ENCODE data around the gene DPP3.

The DPP3 gene

GRCh38 chr11:66465373-66466224 is 14.6 kb upstream of the DPP3 start:
- no peak for DNase-seq

DNA sequence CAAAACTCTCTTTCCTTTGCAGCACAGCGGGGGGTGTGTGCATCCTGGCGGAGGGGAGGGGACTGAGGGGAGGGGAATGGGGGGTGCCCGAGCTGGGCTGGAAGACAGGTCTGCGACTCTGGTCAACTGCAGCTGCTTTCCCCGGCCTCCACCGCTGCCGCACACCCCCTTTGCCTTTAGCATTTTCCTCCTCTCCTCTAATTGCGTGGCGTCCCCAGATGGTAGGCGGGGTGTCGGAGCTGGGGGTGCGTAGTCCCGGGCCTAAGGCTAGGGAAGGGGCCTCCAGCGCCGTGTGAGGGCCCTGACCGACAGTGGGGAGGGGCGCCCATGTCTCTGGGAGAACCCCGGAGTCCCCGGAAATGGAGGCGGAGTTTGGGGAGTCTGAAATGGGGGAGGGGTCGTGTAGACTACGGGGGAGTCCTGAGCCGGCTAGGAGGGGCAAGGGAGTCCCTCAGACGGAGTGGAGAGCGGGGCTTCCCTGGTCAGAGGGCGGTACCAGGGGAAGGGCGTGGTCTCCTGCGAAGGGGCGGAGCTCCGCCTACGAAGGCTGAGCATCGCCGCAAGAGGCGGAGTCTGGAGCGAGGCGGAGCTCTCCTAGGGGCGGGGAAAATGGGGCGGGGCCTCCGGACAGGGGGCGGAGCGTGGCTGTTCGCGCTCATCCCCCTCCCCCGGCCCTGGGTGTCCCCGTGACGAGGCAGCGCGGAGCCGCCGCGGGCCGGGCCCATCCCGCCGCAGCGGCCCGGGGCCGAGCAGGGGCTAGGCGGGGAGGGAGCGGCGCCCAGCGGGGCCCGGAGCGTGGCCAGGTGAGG is 13.8 kb upstream of the DPP3 start, which contains the start of gene PELI3:
PELI3 (plus strand) TSS at position 681 of the 809 bp plus-strand sequence. CDS start 1,224 bp downstream, outside the sequence.
- DNase-seq = peak; percentile 46

- DNase-seq = no peak
Measured at GRCh38 chr11:66467034-66467659, 13.1 kb upstream of the DPP3 start.

DNA sequence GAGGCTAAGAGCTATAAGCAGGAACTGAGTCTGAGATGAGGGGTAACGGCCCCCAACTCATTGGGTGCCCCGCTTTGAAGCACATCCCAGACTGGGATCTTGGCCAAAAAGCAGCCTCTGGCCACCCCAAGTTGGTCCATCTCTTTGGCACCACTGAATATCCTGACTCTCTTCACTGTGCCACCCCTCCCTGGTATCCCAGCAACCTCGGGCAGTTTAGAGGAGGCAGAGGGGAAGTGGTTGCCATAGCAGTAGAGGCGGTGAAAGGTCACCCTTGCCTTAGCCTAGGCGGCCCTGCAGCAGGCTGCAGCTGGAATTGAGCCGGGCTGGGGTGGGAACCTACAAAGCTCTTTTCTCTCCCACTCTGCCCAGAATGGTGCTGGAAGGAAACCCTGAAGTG is 12.5 kb upstream of the DPP3 start:
- DNase-seq = no peak

DNA sequence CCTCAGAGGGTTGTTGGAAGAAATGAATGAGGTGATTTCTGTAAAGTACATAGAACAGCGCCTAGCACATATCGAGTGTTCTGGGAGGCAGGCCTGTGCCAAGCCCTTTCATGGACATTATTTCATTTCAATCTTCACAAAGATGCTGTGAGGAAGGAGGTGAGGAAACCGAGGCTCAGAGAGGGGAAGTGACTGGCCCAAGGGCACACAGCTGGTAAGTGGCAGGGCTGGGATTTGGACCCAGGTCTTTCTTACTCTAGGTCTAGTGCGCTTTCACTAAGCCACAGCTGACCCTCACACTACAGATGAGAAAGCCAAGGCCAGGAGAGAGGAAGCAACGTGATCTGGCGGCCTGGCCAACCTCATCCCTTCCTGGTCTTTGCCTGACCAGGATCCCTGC is 11.5 kb upstream of the DPP3 start:
- DNase-seq = no peak

GRCh38 chr11:66469441-66469840 is 10.8 kb upstream of the DPP3 start:
- DNase-seq = no peak

DNA sequence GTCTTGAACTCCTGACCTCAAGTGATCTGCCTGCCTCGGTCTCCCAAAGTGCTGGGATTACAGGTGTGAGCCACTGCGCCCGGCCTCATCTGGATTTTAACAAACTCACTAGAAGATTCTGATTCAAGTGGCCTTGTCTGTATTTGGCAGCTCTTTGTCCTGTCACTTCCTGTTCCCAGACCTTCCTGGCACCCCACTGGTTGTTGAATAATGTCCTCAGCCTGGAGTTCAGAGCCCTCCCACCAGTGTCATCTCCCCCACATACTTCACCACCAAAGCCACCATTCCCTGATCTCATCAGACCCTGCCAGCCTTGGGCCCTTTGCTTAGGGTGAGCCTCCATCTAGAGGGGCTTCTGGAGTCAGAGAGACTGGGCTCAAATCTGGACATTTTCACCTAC is 10.2 kb upstream of the DPP3 start:
- DNase-seq = no peak

DNA sequence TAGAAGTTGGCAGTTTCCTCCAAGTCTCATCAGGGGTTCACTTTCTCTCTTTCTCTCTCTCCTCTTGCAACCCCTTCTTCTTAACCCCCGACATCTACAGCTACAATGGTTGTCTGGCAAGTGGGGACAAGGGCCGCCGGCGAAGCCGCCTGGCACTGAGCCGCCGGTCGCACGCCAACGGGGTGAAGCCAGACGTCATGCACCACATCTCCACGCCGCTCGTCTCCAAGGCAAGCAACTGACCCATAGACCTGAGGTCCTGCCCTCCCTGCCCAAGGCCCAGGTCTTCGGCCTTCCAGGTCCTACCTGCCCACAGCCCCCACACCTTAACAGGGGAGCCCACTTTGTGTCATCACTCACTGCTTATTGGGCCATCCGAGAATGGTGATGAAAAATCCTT is 9.1 kb upstream of the DPP3 start:
- DNase-seq = no peak

- no peak for DNase-seq
Measured at GRCh38 chr11:66472054-66472453, 8.2 kb upstream of the DPP3 start.

GRCh38 chr11:66473167-66473566 is 7.1 kb upstream of the DPP3 start:
- no peak for DNase-seq

- no peak for DNase-seq
Measured at GRCh38 chr11:66473608-66474515, 6.4 kb upstream of the DPP3 start.

DNA sequence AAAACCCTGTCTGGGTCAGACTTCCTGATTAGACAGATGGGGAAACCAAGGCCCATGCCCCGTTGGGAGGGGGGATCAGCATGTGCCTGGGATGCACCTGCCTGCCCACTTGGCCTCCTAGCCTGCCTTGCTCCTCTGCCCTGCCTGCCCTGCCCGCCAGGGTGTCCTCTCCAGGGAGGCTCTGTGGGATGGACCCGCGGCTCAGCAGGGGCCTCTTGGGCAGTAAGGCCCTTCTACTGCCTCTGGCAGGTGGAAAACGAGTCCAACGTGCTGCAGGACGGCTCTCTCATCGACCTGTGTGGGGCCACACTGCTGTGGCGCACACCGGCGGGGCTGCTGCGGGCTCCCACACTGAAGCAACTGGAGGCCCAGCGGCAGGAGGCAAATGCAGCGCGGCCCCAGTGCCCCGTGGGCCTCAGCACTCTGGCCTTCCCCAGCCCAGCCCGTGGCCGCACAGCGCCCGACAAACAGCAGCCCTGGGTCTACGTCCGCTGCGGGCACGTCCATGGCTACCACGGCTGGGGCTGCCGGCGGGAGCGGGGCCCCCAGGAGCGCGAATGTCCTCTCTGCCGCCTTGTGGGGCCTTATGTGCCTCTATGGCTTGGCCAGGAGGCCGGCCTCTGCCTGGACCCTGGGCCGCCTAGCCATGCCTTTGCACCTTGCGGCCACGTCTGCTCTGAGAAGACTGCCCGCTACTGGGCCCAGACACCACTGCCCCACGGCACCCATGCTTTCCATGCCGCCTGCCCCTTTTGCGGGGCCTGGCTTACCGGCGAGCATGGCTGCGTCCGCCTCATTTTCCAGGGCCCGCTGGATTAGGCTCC is 4.7 kb upstream of the DPP3 start:
- DNase-seq = no peak

GRCh38 chr11:66476173-66476840 is 3.9 kb upstream of the DPP3 start:
- DNase-seq = no peak

DNA sequence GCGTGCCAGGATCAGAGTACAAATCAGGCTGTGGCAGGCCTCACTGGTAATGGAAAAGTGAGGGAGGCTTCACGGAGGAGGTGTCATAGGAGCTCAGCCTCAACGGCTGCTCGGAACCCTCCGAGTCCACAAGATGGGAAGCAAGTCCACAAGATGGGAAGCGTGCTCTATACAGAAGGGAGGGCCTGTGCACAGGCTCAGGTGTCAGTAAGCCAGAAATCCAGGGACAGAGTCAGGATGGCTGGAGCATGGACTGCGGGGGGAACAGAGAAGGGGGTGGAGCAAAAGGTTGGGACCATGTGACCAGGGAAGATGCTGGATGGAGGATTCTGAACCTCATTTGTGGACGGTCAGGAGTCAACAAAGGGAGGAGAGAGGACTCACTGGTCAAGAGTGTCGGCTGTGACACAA is 3.4 kb upstream of the DPP3 start:
- DNase-seq = no peak

GRCh38 chr11:66477263-66478201 is 2.7 kb upstream of the DPP3 start:
- DNase-seq = no peak

DNA sequence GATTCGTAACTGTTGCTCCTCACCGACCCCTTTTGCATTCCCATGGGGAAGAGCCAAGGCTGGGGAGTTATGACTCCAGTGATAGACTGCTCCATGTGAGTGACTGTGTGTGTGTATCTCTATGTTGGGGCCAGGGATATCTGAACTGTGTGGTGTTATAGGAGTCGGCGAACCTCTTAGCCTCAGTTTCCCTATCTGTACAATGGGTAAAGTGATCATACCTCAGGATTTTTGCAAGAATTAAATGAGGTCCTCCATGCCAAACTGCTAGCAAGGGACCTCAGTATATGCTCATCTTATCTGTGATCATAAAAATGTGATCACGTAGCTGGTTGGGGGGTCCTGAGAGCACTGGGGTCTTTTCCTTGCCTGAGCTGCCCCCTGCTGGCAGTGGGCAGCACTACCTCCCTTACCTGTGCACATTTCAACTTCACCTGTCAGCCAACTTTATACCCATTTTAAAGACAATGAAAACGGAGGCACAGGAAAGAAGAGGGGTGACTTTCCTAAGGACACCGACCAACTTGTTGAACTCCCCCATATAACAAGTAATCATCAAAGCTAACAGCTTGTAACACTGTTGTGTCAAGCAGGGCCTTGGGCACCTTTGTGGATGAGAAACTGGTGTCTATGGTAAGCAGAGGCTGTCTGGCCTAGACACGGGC is 1.4 kb upstream of the DPP3 start:
- peak; percentile 28 for DNase-seq

- no peak for DNase-seq
Measured at GRCh38 chr11:66479394-66480116, 679 bp upstream of the DPP3 start.

GRCh38 chr11:66484806-66485380 is 4.7 kb downstream of the DPP3 start:
- no peak for DNase-seq

Data from KG1 (cell line).